NT2/D1 (cell line): ENCODE results near the gene SCTR.

Experiments used
- SUZ12 ChIP-seq: IDR thresholded peaks from 2 replicates; pipeline ENCODE4 v1.6.1; 2011; ENCODE audit not compliant: insufficient read length, insufficient read depth; ENCODE audit errors: extremely low read depth
- YY1 ChIP-seq: IDR thresholded peaks from 2 replicates; pipeline ENCODE4 v1.6.1; 2011; ENCODE audit not compliant: insufficient read length, insufficient read depth
- ZNF274 ChIP-seq: IDR thresholded peaks from 2 replicates; pipeline ENCODE4 v1.6.1; 2011; ENCODE audit warnings: mild to moderate bottlenecking, low read depth, low read length

- no peak for TF ChIP-seq ZNF274
- TF ChIP-seq SUZ12, result no peak
- TF ChIP-seq YY1, result no peak
Observed at GRCh38 chr2:119442850-119443249, 81.4 kb downstream of the SCTR start.
